ENCODE results near the gene PGAP3.
"Not testable (repeated sequence)": the region's sequence is repeated elsewhere in the genome, so short reads cannot be mapped to it uniquely, and the experiment has no call there.

Gene PGAP3

DNA sequence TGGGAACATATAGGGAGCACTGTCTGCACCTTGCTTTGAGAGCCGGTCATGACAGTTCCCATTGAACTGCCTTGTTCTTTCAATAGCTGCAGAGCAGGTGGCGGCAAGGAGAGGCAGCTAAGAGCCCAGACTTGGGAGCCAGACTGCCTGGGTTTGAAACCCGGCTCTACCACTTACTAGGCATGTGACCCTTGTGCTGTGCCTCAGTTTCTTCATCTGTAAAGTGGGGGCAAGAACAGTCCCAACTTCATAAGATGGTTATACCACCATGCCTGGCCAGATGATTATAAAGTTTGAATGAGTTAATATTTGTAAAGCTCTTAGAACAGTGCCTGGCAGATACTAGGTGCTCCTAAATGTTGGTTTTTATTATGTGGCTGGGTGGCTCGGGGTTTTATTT, 26.4 kb upstream of the PGAP3 start:
- no peak for DNase-seq

DNA sequence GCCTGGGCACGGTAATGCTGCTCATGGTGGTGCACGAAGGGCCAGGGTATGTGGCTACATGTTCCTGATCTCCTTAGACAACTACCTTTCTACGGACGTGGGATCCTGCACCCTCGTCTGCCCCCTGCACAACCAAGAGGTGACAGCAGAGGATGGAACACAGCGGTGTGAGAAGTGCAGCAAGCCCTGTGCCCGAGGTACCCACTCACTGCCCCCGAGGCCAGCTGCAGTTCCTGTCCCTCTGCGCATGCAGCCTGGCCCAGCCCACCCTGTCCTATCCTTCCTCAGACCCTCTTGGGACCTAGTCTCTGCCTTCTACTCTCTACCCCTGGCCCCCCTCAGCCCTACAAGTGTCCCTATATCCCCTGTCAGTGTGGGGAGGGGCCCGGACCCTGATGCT, 24.0 kb upstream of the PGAP3 start:
- DNase-seq: no peak

DNA sequence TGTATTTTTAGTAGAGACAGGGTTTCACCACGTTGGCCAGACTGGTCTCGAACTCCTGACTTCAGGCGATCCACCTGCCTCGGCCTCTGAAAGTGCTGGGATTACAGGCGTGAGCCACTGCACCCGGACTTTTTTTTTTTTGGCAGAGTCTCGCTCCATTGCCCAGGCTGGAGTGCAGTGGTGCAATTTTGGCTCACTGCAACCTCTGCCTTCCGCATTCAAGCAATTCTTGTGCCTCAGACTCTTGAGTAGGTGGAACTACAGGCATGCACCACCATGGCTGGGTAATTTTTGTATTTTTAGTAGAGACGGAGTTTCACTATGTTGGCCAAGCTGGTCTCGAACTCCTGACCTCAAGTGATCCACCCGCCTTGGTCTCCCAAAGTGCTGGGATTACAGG, 23.2 kb upstream of the PGAP3 start:
- DNase-seq: not testable (repeated sequence)

DNA sequence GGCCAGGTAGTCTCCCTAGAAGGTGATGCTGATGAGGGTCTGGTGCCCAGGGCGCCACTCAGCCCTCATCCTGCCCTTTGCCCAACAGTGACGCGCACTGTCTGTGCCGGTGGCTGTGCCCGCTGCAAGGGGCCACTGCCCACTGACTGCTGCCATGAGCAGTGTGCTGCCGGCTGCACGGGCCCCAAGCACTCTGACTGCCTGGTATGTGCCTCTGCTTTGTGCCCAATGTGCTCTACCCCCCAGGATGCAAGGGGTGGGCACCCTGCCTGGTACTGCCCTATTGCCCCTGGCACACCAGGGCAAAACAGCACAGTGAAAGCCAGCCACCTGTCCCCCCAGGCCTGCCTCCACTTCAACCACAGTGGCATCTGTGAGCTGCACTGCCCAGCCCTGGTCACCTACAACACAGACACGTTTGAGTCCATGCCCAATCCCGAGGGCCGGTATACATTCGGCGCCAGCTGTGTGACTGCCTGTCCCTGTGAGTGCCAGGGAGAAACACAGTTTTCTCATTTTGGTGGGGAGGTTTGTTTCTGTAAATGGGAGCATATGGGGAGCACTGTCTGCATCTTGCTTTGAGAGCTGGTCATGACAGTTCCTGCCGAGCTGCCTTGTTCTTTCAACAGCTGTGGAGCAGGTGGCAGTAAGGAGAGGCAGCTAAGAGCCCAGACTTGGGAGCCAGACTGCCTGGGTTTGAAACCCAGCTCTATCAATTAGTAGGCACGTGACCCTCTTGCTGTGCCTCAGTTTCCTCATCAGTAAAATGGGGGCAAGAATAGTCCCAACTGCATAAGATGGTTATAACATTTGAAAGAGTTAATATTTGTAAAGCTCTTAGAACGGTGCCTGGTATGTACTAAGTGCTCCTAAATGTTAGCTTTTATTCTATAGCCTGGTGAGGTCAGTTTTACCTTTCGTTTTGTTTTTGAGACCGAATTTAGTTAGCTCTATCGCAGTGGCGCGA, 22.4 kb upstream of the PGAP3 start:
- DNase-seq: no peak

DNA sequence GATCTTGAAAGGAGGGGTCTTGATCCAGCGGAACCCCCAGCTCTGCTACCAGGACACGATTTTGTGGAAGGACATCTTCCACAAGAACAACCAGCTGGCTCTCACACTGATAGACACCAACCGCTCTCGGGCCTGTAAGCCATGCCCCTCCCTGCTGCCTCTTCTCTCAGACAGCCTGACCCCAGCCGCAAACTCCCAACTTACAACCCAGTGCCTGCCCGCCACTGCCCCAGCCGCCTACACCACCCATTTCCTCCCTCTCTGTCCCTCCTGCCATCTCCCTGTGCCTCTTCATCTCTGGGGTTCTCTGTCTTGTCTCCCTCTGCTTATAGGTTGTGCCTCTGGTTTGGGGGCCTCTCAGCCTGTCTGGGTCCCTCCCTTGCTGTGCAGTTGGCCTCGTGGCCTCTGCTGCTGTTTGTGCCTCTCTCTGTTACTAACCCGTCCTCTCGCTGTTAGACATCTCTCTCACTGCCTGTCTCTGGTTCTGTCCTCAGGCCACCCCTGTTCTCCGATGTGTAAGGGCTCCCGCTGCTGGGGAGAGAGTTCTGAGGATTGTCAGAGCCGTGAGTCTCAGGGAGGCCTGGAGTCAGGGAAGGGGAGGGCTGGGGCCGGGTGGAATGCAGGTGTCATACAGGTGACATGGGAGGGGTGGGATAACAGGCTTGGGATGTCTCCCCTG, 21.6 kb upstream of the PGAP3 start:
- DNase-seq: peak; percentile 54

DNA sequence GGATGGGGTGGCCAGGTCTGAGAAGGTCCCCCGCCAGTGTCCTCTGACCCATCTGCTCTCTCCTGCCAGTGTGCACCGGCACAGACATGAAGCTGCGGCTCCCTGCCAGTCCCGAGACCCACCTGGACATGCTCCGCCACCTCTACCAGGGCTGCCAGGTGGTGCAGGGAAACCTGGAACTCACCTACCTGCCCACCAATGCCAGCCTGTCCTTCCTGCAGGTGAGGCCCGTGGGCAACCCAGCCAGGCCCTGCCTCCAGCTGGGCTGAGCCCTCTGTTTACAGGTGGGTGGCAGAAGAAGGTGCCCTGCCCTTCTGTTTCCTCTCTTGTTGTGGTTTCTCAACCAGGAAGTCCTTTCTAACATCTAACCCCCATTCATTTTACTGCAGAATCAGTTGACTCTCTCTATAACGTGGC, 19.1 kb upstream of the PGAP3 start:
- peak; percentile 54 for DNase-seq

DNA sequence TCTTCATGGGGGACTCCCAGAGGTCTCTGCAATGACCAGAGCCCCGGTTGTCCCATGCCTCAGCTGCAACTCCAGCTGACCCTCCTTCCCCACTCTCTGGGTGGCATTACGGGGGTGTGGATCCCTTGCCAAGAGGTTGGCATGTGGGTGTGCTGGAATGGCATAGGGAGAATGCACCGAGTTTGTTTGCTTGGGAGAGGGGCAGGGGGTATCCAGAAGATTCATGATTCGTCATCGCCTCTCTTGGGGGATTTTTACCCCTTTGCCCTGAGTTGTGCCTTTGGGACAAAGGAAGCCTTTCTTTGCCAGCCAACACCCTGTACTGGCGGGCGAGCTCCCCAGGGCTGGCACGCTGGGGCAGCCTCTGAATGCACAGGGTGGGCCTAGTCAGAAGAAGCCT, 18.5 kb upstream of the PGAP3 start:
- DNase-seq: no peak

DNA sequence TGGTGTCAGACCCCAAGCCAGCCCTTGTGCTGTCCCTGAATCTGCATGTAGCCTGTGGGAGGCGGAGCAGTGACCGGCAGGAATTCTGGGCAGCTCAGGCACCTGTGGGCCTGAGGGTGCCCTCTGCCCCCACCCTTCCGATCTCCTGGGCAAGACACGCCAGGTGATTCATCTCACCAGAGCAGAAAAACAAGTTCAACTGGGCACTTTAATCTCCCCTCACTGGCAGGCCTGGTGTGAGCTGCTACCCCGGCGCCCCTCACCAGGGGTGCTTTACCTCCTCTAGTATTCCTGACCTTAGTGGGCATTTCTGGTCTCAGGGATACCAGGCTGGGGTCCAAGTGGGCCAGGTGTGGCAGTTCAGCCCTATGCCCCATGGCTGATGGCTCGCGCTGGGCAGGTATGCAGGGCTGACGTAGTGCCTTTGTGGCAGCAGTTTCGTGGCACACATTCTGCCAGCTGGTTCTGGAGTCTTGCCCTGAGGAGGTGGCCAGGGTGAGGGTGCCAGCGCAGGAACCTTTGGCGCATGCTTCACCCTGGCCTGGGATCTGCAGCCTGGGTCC, 18.0 kb upstream of the PGAP3 start:
- peak; percentile 76 for DNase-seq

DNA sequence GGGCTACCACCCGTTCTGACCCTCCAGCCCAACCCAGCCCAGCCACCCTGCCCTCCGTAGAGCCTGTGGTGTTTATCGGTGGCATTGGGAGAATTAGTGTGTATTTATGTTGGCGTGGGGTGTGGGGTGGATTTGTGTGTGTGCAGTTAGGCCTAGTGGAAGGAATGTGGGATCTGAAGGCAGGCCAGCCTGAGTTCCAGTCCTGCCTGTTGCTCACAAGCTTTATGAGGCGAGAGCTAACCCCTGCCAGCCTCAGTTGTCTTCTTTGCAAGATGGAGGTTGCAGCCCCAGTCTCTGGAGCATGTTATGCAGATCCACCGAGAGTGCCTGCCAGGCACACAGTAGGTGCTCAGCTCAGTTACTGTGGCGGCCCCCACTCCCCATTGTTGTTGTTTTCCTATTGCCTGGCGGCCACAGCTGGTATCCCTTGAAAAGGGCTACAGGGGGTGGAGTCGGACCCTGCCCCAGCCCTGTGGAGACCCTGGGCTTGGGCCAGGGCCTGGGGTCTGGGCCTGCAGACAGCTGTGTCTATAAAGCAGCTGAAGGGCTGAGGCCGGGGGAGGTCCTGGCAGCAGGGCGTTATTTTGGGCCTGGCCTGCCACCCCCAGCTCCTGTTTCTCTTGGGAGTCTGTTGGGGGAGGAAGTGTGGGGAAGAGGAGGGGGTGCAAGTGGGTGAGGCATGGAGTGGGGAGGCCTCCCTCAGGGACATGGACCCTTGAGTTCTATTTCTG, 17.1 kb upstream of the PGAP3 start:
- peak; percentile 68 for DNase-seq

DNA sequence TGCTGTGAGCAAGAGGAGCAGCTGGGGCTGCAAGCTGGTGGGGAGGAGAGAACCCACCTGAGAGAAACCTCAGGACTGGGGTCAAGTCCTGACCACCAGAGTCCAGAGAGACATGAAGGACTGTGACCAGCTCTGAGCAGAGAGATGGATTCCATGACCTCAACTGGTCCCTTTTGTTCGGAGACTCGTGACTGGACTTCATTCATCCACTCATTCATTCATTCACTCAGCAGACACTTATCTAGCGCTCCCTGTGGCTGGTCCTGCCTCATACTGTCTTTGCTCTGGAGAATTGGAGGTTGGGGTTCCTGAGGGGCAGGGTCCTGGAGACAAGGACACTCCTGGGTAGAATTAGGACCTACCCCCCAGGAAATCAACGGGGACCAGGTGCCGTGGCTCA, 16.1 kb upstream of the PGAP3 start:
- DNase-seq: no peak

DNA sequence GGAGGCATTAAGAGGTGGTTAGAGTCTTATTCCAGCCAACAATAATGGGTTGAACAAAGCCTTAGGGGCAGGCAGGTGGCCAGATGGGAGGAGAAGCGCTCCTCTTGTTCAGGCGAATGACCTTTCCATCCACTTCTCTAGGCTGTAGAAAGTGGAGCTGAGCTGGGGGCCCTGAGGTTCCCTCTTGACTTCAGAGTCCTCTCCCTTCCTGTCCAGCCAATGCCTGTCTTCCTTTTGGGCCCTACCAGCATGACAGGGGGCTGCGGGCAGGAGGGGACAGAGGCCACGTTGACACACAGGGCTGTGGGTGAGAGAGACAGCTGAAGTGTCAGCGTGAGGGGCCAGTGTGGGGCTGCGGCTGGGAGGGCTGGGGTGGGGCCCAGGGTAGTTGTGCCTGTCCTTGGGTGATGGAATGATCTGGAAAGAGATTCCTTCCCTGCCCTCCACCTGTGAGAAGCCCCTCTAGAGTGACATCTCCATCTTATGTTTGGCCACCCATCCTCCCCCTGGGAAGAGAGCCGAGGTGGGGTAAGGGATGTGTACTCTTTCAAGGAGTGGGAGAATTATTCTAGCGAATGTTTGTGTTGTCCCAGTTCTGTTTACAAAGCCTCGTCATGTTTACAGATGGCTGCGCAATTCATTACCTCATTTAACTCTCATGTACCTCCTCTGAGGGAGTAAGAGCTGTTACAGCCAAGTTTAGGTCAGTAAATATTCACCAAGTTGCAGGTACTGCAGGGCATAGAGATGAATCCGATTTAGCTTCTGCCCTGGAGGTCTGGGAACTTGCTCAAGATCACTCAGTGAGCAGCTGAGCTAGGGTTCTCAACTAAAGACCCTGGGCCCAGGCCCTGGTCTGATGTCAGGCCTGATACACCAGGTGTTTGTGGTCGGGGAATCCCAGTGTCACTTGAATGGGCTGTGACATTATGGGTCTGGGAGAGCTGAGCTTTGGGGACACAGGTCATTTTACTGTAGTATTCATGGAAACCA, 15.3 kb upstream of the PGAP3 start:
- DNase-seq: no peak

DNA sequence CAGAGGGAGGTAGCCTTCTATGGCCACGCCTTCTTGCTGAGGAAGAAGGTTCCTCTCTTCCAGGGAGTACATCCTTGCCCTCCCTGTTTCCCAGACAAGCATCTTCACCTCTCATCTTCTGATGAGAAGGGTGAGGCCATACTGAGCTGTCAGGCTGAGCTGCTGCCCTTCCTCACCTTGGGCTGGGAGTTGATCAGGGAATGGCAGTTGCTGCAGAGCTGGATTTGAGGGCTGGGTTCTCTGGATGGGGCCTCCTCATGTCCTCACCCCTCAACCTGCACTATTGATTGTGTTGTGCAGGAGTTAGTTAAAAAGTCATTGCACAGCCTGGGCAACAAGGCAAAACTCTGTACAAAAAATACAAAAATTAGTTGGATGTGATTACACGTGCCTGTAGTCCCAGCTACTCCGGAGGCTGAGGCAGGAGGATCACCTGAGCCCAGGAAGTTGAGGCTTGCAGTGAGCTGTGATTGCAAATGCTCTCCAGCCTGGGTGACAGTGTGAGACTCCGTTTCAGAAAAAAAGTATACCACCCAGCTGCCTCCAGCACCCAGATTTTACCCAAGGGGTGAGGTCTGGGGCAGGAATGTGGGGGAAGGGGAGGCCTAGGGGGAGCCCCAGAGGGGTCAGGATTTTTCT, 14.0 kb upstream of the PGAP3 start:
- no peak for DNase-seq

DNA sequence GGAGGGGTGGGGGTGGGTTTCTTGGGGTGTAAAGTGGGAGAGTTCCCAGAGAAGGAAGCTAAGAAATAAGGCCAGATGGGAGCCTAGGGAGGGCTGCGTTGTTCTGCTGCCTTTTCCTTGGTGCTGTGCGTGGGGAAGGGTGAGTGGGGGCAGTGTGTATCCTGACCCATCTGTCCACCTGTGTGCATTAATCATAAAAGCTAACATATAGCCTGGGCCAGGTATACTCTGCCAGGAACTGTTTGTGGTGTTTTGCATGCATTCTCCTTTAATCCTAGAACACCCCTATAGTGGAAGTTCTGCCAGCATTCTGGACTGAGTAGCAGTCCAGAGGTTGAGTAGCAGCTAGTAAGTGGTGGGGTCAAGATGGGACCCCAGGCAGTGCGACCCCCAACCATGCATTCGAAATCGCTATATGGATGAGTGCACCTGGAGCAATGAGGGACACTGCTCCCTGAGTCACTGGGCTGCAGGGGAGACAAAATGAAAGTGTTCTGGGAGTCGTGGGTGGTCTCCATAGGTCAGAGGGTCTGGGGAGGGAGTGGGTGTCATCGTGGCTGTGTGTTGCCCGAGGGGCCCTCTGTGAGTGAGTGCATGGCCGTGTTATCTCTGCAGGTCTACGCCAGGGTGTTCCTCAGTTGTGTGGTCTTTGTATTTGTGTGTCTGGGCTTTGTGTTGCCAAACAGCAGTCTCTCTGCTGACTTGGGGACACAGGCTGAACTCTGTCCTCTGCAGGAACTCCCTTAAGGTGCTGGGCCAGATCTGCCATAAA, 13.3 kb upstream of the PGAP3 start:
- peak; percentile 74 for DNase-seq

DNA sequence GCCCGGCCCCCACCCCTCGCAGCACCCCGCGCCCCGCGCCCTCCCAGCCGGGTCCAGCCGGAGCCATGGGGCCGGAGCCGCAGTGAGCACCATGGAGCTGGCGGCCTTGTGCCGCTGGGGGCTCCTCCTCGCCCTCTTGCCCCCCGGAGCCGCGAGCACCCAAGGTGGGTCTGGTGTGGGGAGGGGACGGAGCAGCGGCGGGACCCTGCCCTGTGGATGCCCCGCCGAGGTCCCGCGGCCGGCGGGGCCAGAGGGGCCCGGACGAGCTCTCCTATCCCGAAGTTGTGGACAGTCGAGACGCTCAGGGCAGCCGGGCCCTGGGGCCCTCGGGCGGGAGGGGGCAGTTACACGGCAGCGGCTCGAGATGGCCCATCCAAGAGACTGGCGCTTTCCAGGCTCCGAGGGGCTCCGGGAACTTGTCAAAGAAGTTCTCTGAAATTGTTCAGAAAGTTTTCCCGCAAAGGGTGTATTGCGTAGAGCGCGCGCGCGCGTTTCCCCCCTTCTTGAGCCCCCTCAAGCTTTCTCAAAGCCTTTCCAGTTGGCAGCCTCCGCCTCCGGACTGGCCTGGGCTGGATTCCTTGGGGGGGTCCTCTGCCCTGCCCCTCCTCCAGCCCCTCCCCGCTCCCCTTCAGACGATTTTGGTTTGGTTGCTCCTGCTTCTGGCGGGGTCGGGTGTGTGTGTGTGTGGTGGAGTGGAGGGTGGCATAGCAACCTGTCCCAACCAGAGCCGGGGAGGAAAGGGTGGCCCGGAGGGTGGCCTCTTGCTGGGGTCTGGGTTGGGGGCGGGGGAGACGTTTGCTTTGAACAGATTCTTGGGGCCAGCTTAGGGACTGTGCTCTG, 12.5 kb upstream of the PGAP3 start:
- peak; percentile 78 for DNase-seq

DNA sequence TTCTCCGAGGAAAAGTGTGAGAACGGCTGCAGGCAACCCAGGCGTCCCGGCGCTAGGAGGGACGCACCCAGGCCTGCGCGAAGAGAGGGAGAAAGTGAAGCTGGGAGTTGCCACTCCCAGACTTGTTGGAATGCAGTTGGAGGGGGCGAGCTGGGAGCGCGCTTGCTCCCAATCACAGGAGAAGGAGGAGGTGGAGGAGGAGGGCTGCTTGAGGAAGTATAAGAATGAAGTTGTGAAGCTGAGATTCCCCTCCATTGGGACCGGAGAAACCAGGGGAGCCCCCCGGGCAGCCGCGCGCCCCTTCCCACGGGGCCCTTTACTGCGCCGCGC, 11.9 kb upstream of the PGAP3 start, which contains the start of gene ERBB2:
TSS of gene ERBB2 (plus strand) at position 247 of the 330 bp plus-strand sequence. CDS start 175 bp downstream, outside the sequence.
- peak; percentile 94 for DNase-seq

DNA sequence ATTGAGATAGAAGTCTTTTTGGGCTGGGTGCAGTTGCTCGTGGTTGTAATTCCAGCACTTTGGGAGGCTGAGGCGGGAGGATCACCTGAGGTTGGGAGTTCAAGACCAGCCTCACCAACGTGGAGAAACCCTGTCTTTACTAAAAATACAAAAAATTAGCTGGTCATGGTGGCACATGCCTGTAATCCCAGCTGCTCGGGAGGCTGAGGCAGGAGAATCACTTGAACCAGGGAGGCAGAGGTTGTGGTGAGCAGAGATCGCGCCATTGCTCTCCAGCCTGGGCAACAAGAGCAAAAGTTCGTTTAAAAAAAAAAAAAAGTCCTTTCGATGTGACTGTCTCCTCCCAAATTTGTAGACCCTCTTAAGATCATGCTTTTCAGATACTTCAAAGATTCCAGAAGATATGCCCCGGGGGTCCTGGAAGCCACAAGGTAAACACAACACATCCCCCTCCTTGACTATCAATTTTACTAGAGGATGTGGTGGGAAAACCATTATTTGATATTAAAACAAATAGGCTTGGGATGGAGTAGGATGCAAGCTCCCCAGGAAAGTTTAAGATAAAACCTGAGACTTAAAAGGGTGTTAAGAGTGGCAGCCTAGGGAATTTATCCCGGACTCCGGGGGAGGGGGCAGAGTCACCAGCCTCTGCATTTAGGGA, 11.4 kb upstream of the PGAP3 start:
- not testable (repeated sequence) for DNase-seq

DNA sequence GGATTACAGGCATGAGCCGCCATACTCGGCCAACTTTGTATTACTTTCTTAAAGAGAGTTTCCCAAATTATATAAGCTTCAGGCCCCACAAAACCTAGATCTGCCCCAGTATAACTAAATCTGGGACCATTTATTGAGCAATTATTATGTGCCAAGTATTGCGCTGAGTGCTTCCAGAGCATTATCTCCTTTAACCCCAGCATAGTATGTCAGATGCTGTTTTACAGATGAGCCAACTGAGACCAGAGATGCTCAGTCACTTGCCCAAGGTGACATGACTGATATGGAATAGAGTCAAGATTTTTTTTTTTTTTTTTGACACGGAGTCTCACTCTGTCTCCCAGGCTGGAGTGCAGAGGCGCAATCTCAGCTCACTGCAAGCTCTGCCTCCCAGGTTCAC, 10.1 kb upstream of the PGAP3 start:
- no peak for DNase-seq

DNA sequence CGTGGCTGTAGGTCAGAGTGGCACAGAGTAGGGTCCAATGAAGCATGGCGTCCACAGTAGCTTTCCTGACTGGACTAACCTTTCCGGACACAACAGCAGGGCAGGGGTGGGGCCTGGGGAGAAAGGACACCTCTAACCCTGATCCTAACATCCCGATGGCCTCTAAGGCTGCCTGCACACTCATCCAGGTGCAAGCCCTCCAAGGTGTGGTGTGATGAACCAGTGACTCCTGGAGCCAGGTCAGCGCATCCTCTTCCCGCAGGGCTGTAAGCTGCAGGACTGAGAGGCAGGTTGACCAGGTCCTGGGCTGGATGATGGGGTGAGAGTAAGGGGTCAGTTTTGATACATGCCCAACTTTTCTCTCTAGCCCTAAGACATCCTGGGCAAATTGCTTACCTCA, 8.9 kb upstream of the PGAP3 start:
- no peak for DNase-seq

DNA sequence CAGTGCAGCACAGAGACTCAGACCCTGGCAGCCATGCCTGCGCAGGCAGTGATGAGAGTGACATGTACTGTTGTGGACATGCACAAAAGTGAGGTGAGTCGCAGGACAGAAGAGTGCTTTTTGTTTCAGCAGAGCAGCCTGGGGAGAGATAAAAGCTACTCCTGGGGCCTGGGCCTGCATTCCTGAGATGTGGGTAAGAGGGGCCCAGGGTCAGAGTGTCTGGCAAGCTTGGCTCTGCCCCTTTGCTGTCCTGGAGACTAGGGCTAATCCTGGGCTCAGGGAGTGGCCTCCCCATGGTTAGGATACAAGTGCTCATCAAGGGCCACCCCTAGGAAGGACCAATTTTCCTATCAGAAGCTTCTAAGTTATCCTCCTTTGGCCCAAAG, 7.2 kb upstream of the PGAP3 start:
- peak; percentile 96 for DNase-seq
